HG03135 (cell line): ENCODE measurements around the gene CAND1.

Experiments used
- ATAC-seq: cut with Tn5 transposase; IDR thresholded peaks from one replicate; pipeline ENCODE4 v1.9.1; 2021; ENCODE audit warnings: mild to moderate bottlenecking, moderate library complexity; ENCODE audit not compliant: unreplicated experiment

CAND1 gene

GRCh38 chr12:67268896-67269632, at the start of gene CAND1:
Gene CAND1, plus strand, starts transcription at chr12:67269358. Its CDS starts 360 bp downstream, at chr12:67269718.
- ATAC-seq, result peak; percentile 80

DNA sequence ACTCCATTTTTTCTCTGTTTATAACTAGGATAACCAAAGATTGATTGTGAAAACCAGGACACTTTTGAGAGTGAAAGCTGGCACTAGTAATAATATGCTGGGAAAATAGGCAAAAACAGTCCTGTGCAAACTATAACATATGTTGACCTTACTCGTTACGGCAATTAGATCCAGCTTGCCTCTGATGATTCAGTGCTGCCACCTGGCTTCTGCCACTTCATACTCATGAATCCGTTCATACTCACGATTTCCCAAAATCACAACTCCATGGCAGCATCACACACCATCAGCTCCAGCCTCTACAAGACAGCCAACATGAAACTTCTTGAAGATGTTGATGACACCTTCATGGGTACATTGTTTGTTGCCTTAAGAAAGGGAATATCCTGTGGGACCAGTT, 49.1 kb upstream of the CAND1 start:
- no peak for ATAC-seq

DNA sequence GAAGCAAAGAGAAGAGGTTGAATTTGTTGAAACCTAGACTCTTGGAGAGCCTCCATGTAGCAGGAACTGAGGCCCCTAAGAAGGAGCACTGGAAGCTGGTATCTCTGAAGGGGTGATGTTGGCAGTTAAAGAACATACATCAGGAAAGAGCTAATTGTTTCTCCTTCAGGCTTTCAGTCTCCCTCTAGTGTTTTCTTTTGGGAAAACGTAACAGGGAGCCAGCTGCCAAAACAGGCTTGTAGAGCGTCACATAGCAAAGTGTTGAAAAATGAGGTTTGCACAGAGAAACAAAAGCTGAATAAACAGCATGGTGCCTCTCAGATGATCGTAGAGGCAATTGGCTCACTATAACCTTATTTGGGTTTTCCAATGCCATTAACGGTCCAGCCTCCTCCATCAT, 46.9 kb upstream of the CAND1 start:
- ATAC-seq, result no peak

DNA sequence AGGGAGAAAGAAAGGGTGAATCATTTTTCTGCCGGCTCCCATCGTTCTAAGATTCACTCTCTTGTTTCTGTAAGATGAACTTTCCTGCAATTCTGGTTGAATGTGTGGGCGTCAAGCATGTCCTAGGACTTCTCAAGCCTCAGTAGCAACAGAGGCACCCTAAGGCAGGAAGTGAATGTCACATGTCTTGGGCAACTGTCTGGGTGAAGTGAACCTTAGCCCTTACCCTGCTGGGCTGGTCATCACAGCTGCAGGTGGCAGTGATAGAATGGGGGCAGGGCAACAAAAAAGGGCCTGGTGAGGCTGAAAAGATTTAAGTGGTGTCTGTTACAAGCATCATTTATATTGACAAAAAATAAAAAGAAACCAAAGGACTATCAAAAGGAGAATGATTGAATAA, 45.9 kb upstream of the CAND1 start:
- no peak for ATAC-seq

DNA sequence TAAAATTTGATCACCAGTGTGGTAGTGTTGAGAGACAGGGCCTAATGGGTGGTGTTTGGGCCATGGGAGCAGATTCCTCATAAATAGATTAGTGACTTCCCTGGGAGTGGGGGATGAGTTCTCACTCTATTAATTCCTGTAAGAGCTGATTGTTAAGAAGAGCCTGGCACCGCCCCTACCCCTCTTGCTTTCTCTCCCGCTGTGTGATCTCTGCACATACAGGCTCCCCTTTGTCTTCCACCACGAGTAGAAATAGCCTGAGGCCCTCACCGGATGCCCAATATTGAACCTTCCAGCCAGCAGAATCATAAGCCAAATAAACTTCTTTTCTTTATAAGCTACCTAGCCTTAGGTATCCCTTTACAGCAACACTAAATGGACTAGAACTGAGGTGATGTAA, 31.9 kb upstream of the CAND1 start:
- no peak for ATAC-seq

DNA sequence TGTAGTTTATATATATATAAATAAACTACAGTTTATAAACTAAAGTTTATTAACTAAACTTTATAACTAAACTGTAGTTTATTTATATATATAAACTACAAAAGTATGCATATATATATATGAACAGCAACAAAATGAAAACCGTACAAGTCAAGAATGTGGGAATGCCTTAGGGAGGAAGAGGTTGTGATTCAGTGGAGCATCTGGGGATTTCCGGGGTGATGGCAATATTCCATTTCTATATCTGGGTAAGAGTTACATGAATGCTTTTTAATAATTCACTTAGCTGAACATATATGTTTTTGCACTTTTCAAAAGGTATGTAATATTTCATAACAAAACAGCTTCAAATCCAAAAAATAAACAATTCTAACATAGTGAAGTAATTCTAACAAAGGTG, 30.1 kb upstream of the CAND1 start:
- ATAC-seq, result no peak

GRCh38 chr12:67241482-67241881, 27.7 kb upstream of the CAND1 start:
- ATAC-seq, result no peak

- ATAC-seq, result no peak
Measured at GRCh38 chr12:67243260-67243659, 25.9 kb upstream of the CAND1 start.

DNA sequence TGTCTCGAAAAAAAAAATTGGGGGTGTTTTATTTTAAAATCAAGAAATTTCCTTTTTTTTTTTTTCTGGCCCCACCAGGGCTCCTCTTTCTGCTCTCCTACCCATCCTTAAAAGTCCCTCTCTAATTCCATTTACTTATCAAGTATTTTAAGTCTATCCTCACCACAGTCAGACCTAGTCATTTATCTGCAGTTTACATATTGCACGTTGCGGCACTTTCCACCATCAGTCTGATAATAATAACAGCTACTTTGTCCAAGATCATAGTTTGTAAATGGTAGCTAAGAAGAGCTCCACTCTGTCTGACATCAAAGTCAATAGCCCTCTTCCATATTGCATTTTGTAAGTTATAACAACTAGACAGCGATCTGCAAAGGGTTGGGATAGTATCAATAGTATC, 23.6 kb upstream of the CAND1 start:
- no peak for ATAC-seq

- ATAC-seq, result no peak
Measured at GRCh38 chr12:67251012-67251411, 18.1 kb upstream of the CAND1 start.

GRCh38 chr12:67254372-67255026, 14.7 kb upstream of the CAND1 start:
- ATAC-seq, result no peak

- no peak for ATAC-seq
Measured at GRCh38 chr12:67256649-67257048, 12.5 kb upstream of the CAND1 start.

DNA sequence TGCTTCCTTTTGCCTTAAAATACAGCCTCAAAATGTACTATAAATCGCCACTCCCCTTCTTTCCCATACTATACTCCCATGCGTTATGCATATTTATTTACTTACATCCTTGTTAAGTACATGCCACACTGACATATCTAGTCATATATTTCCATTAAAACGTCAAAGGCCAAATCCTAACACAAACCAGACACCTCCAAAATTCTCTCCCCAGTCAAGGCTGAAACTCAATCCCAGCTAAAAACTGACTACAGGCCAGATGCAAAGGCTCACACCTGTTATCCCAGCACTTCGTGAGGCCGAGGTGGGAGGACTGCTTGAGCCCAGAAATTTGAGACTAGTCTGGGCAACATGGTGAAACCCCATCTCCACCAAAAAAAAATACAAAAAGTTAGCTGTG, 5.7 kb upstream of the CAND1 start:
- ATAC-seq, result no peak

- ATAC-seq, result peak; percentile 84
Measured at GRCh38 chr12:67268335-67268895, 743 bp upstream of the CAND1 start.

- peak; percentile 12 for ATAC-seq
Measured at GRCh38 chr12:67269633-67270573, 745 bp downstream of the CAND1 start.

DNA sequence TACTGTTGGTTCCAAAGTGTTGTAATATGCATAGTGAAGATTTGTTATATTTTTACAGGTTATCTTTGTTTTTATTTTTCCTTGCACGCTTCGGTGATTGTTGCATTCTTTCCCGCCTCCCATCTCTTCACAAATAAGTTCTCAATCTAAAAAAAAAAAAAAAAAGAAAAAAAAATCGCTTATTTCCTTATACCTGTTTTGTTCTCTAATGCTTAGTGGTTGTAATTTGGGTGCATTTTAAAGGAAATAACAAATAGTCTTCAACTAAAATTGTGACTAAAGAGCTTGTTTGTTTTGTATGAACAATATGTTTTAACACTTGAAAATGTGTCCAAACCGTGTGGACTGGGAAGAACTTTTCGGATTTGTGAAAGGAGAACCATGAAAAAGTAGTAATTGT, 1.5 kb downstream of the CAND1 start:
- no peak for ATAC-seq

GRCh38 chr12:67271976-67272375, 2.8 kb downstream of the CAND1 start:
- ATAC-seq, result no peak

DNA sequence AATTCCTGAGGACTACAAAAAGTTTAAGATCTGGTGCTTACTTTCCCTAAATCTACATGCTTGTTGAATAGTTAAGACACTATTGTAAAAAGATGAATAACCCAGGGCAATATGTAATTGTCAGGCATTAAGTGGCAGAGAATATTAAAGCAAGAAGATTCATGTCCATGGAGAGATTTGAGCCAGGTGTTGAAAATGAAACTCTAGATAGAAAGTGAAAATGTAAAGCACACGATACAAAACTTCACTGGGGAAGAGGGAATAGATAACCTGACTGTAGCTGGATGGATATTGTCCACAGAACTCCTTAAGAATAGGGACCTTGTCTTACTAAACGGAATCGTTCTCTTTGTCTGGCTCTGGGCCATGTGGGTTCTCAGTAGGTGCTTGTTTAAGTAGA, 5.0 kb downstream of the CAND1 start:
- ATAC-seq, result no peak

- no peak for ATAC-seq
Measured at GRCh38 chr12:67275380-67275913, 6.3 kb downstream of the CAND1 start.

DNA sequence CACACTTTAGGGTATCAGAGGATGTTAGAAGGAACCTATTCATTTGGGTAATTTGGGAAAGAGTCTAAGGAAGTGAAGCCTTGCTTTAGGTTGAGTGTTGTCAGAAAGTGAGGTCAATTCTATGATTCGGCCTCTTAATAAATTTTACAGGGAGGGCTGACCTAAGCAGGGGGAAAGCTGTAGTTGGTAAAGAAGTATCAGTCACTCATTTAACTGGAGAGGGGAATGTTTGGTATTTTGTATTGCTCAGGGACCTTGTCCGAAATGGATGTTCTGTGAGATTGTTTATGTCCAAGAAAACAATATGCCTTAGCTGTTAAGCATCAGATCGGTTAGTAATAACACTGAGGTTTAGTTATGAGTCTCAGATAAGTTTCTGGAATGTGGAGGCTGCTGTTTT, 7.3 kb downstream of the CAND1 start:
- no peak for ATAC-seq

DNA sequence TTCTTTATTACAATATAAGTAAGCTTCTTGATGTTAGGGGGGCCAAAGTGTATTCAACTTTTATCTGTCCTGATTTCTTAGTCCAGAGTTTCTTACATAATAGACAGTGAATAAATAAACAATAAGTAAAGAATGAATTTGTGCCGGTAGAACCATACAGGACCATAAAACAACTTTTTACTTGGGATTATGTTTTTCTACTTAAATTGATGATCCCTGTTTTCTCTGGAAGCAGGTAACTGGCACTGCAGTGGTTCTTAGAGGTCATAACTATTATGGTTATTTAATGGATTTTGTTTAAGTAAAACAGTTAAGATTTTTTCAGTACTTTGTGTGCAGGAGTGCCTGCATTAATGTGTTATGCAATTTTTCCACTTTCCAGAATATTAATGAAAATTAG, 10.5 kb downstream of the CAND1 start:
- ATAC-seq, result no peak
